NCI-H2196 treated with DMSO at 0.1 percent for 48 hours (cell line): Measurements from ENCODE around the gene SPDEF.
A peak's percentile ranks its signal among the peaks of the same experiment; 100 is the strongest.

Experiments used
- DNase-seq: peaks from one replicate; lab custom pipeline; 2025; ENCODE audit not compliant: unreplicated experiment; lab: John Stamatoyannopoulos, UW

SPDEF gene

GRCh38 chr6:34564181-34564580 is 8.1 kb upstream of the SPDEF start:
- no peak for DNase-seq

DNA sequence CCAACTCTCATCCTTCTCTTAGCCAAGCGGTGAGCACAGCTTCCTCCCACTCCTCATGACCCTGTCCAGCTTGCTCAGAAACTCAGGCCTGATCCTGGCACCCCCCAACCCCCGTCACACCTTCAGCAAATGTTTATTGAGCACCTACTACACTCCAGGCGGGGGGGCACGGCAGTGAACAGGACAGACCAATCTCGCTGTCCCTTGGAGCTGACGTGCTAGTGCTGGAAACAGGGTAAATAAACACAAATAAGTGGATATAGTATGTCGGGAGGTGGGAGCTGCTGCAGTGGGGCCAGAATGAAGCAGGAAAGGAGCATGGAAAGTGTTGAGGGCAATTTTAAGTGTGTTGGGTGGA is 7.4 kb upstream of the SPDEF start:
- DNase-seq, result no peak

DNA sequence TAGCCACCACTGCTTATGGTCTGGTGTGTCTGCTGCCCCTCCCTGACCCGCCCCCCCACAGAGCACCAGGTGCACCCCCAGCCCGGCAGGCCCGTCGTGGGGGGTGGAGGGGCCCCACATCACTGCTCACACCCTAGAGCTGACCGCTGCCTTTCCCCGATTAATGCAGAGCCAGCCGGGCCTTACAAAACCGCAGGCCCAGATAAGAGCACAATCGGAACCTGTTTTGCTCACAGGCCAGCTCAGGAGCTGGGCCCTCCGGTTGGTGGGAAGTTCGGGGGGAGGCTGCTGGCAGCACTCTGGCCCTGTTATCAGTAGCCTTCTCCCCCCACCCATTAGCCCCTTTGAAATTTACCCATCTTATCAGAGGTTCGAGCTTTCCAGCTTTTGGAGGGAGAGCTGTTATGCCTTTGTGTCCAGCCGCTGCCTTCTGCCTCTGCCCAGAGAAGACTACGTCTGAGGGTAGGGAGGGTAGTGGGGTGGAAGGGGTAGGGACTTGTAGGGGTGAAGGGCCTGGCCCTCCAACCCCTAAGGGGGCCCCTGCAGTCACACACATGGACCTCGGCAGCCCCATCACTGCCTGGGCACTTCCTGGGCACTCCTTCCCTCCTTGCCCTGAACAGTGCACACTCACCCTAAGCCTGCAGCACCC is 6.9 kb upstream of the SPDEF start:
- DNase-seq, result no peak

GRCh38 chr6:34562350-34562749 is 6.2 kb upstream of the SPDEF start:
- DNase-seq, result no peak

- no peak for DNase-seq
Measured at GRCh38 chr6:34561227-34561530, 5.0 kb upstream of the SPDEF start.

DNA sequence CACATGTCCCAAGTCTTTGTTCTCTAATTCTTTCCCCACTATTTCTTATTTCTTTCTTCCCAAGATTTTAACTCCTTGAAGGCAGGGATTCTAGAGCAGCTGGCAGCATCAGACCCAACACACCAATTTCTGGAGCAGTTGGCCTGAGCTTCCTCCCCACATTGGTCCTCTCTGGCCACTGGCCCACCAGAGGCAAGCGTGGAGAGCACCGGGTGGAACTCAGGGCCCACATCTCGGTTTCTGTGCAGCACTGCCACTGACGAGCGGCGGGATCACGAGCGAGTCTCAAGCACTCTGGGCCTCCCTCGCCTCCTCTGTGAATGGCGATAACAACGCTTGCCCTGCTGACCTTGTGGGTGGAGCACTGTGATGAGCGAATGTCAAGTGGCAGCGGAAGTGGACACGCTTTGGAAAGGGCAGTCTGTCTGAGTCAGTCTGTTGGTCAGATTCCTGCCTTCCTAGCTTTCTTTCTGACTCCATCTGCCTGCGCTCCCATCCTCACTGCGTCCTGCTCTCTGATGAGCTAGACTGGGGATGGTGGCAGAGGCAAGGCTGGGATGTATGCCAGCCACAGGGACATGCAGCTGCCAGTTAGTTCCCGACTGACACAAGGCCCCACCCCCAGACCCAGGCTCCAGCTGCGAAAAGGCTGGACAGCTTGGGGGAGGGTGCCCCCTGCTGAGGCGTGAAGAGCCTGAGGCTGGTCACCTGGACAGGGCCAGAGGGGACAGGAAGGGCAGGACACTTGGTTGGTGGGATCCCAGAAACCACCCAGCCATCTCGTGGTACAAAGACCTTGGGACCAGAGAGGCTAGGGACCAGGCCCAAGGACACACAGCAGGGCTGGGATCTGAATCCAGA is 4.5 kb upstream of the SPDEF start:
- peak; percentile 56 for DNase-seq

DNA sequence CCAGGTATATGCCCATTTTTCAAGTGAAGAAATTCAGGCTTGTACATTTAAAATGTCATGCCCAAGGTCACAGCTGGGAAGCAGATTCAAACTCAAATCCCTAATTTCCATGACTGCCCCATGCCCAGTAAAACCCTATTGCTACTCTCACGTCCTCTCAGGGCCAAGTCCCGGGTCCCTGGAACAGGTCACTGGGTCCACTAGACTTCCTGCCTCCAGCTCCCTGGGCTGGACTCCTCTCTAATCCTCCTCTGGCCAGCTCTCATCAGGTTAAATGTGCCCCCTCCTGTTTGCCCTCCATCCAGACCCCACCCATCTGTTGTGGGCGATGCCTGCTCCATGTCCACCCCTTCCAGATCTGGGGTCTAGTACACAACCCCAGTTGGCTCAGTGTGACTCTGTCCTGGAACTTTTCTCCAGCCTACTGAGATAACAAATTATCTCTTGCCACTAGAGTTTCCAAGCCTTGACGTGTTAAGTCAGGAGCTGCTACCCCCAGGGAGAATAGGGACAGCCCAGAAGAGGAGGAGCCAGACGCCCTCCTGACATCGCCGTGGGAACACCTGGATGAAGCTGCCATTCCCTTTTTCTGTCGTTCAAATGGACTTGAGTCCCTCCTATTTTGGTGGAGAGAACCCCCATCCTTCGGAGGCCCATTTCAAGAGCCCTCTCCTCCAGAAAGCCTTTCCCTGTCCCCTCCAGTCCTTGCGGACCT is 3.7 kb upstream of the SPDEF start:
- no peak for DNase-seq

GRCh38 chr6:34558172-34558714 is 2.1 kb upstream of the SPDEF start:
- DNase-seq, result no peak

DNA sequence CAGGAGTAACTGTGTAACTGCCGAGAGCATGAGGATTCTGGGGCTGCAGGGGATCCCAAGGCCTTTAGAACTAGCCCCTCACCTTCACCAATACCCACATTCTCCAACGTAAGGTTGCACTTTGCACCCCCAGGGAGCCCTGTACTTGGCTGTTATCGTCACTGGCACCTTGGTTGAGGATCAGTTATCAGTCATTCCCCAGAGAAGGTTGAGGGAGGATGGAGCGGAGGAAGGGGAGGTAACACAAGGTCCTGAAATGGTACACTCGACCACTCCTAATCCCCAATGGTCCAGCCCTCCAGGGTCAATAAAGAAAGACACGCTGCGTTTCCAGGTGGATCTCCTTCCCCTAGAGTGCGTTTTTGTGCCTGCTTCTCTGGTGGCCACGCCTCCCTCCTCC is 1.1 kb upstream of the SPDEF start:
- DNase-seq, result no peak

GRCh38 chr6:34556493-34556892 is 364 bp upstream of the SPDEF start:
- DNase-seq, result no peak

GRCh38 chr6:34555328-34555727 is 801 bp downstream of the SPDEF start:
- no peak for DNase-seq

DNA sequence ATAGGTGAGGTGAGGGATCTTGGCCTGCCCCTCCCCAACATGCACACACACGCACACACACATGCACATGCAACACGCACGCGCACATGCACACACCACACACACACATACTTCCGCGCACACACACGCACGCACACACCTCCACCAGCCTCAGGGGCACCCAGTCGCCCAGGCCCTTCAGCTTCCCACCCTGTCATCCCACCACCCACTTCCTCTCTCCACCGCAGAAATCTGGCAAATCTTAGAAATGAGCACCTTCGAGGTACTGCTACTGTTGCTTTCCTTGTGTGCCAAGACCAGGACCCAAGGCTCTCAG is 1.2 kb downstream of the SPDEF start:
- DNase-seq, result no peak

DNA sequence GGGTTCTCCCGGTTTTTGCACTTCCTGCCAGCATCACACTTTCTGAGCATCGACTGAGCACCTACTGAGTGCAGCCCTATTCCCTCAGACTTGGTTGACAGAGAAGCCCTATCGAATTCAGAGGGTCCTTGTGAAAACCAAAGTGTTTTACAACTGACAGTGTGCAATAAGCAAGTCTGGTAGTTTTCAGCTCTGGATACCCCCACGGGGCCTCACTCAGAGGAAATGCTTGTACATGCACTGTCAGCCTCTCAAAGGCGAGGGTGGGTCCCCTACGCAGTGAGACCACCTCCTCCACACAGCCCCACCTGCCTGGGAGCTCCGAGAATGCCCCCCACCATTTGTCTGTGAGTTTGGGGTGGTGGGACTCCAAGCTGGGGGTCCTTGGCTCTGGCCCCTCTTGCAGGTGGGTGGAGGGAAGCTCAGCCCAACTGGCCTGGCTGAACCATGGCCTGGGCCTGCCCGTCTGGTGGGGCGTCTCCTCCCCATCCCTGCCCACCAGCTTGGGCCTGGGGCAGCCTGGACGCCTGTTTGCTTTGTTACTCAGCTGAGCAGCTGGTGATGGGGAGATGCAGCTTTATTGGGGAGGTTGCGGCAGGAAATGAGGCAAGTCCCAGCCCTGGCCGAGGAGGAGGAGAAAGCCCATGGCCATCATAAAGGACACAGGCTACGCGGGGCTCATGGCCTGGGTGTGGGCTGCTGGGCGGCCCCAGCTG is 1.7 kb downstream of the SPDEF start:
- no peak for DNase-seq

- no peak for DNase-seq
Measured at GRCh38 chr6:34553750-34554149, 2.4 kb downstream of the SPDEF start.

GRCh38 chr6:34553146-34553545 is 3.0 kb downstream of the SPDEF start:
- DNase-seq, result no peak

- no peak for DNase-seq
Measured at GRCh38 chr6:34552620-34553019, 3.5 kb downstream of the SPDEF start.

GRCh38 chr6:34551720-34552119 is 4.4 kb downstream of the SPDEF start:
- DNase-seq, result no peak

GRCh38 chr6:34549804-34550202 is 6.3 kb downstream of the SPDEF start:
- no peak for DNase-seq

- DNase-seq, result no peak
Measured at GRCh38 chr6:34549026-34549803, 6.9 kb downstream of the SPDEF start.

DNA sequence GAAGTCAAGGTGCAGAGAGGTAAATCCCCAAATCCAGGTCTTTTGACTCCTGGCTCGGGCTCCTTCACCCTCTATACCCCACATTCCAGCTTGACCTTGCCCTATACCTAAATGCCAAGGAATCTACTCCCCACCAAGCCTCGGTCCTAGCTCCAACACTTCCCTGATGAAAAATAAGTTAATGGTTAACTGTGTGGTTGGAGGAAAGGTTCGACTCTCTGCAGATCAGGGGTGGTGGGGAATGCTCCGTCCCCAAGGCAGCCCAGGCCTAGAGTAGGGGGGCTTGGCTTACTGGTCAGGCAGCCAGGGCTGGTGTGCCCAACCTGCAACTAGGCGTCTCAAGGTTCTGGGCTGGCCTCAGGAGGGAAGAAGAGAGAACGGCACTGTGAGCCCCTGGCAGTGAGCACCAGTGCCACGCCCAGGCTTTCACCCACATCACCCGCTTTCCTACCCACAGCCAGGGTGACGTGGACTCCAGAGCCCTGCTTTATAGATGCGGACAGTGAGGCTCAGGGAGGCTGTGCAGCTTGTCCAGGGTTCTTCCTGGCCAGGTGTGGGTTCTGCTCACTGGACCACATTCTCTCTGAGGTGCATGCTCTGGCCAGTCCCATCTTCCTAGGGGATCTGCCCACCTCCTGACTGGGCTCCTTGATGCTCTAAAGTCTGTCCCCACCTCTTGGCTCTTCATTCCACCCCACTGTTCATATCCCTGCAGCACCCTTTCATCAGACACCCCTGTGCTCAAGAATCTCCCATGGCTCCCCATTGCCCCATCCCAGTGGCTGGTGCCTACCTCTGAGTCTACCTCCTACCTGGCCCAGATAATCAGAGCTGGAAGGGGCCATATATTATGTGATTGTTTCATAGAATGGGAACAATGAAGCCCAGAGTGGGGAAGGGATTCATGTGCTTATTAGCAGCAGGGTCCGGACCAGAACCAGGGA is 8.2 kb downstream of the SPDEF start:
- DNase-seq, result no peak
